Measurements from ENCODE around the gene MEGF6.

DNA sequence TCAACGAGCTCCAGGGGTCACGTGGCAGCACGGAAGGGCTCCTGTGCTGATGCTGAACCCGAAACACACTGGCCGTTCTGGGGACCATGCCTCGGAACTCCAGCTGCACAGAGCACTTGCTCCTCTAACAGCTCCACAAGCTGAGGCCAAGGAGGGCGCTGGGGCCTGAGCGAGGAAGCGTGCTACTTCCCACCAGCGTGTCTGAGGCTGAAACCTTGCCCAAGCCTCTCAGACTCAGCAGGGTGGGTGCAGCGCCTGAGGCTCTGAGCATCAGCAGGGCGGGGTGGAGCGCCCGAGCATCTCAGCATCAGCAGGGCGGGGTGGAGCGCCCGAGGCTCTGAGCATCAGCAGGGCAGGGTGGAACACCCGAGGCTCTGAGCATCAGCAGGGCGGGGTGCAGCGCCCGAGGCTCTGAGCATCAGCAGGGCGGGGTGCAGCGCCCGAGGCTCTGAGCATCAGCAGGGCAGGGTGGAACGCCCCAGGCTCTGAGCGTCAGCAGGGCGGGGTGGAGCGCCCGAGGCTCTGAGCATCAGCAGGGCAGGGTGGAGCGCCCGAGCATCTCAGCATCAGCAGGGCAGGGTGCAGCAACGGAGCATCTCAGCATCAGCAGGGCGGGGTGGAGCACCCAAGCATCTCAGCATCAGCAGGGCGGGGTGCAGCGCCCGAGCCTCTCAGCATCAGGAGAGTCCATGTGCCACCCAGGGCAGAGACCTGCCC is 29.0 kb upstream of the MEGF6 start:
- TF ChIP-seq, protein P1, sequence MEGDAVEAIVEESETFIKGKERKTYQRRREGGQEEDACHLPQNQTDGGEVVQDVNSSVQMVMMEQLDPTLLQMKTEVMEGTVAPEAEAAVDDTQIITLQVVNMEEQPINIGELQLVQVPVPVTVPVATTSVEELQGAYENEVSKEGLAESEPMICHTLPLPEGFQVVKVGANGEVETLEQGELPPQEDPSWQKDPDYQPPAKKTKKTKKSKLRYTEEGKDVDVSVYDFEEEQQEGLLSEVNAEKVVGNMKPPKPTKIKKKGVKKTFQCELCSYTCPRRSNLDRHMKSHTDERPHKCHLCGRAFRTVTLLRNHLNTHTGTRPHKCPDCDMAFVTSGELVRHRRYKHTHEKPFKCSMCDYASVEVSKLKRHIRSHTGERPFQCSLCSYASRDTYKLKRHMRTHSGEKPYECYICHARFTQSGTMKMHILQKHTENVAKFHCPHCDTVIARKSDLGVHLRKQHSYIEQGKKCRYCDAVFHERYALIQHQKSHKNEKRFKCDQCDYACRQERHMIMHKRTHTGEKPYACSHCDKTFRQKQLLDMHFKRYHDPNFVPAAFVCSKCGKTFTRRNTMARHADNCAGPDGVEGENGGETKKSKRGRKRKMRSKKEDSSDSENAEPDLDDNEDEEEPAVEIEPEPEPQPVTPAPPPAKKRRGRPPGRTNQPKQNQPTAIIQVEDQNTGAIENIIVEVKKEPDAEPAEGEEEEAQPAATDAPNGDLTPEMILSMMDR (optimal IDR thresholded peaks at IDR 0.05 in 1 of 3, IDR thresholded peaks at IDR 0.05 in 1 of 3, conservative IDR thresholded peaks at IDR 0.05 in 1 of 3; ENCODE audit: extremely low read depth in 1 of 3, insufficient read depth in 2 of 3, low read length in 3 of 3): no peak
- no peak for TF ChIP-seq EZH2 (IDR thresholded peaks at IDR 0.05; ENCODE audit: low read length)
